A549 (cell line): ENCODE results near the gene RGP1.

Source experiments
- CEBPB ChIP-seq, 2 experiments: fragments of >200 bp in 1 of 2; sonication (Bioruptor Twin) in 1 of 2; formaldehyde crosslinking in 1 of 2; IDR thresholded peaks; 2 replicates each; pipeline ENCODE4 v1.6.1; 2012 to 2016
- CHD2 ChIP-seq: fragments of 150-350 bp; IDR thresholded peaks from 2 replicates; pipeline ENCODE4 v1.6.1; 2014; ENCODE audit warnings: low read length; ENCODE audit not compliant: partially characterized antibody
- CTCF ChIP-seq: fragments of >200 bp; sonication (Bioruptor Twin); formaldehyde crosslinking; IDR thresholded peaks from 3 replicates; pipeline ENCODE4 v1.5.1; 2016
- E2F6 ChIP-seq: IDR thresholded peaks from 2 replicates; pipeline ENCODE4 v1.6.1; 2012; ENCODE audit warnings: low read depth, borderline replicate concordance
- EHMT2 ChIP-seq: fragments of 200-600 bp; sonication (generic); IDR thresholded peaks from 2 replicates; pipeline ENCODE4 v1.6.1; 2016; ENCODE audit warnings: antibody characterized with exemption, low read depth, mild to moderate bottlenecking, moderate library complexity
- EP300 ChIP-seq, 2 experiments: fragments of >200 bp; sonication (Bioruptor Twin); formaldehyde crosslinking; IDR thresholded peaks; 2 replicates in 1 of 2; 3 replicates in 1 of 2; pipeline ENCODE4 v1.6.1; 2016 to 2017
- ESRRA ChIP-seq: fragments of 150-350 bp; IDR thresholded peaks from 2 replicates; pipeline ENCODE4 v1.6.1; 2014; ENCODE audit warnings: mild to moderate bottlenecking, low read length, borderline replicate concordance
- POLR2A ChIP-seq: IDR thresholded peaks from 2 replicates; pipeline ENCODE4 v1.6.1; 2012; ENCODE audit warnings: mild to moderate bottlenecking, low read length
- POLR2AphosphoS2 ChIP-seq: conservative IDR thresholded peaks from 2 replicates; pipeline ENCODE4 v1.6.1; 2012; ENCODE audit warnings: low read length, improper control_type of control experiment, inconsistent platforms
- SMC3 ChIP-seq: fragments of >200 bp; sonication (Bioruptor Twin); formaldehyde crosslinking; IDR thresholded peaks from 3 replicates; pipeline ENCODE4 v1.6.1; 2018; ENCODE audit warnings: inconsistent platforms
- TF ChIP-seq, protein P1 (sequence below): IDR thresholded peaks from 2 replicates; pipeline ENCODE4 v1.6.1; 2012

- TF ChIP-seq POLR2A (no peak), CEBPB (IDR thresholded peaks at IDR 0.05) (no peak), CTCF (no peak), ESRRA (no peak), EP300 (IDR thresholded peaks at IDR 0.05) (no peak), CHD2 (no peak), SMC3 (no peak), E2F6 (no peak), EHMT2 (no peak), POLR2AphosphoS2 (no peak)
- TF ChIP-seq, protein P1, sequence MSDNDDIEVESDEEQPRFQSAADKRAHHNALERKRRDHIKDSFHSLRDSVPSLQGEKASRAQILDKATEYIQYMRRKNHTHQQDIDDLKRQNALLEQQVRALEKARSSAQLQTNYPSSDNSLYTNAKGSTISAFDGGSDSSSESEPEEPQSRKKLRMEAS = no peak
Measured at GRCh38 chr9:35800530-35800929, 51.4 kb downstream of the RGP1 start.
